ENCODE data around the gene ACTG1.
A peak's percentile ranks its signal among the peaks of the same experiment; 100 is the strongest.

DNA sequence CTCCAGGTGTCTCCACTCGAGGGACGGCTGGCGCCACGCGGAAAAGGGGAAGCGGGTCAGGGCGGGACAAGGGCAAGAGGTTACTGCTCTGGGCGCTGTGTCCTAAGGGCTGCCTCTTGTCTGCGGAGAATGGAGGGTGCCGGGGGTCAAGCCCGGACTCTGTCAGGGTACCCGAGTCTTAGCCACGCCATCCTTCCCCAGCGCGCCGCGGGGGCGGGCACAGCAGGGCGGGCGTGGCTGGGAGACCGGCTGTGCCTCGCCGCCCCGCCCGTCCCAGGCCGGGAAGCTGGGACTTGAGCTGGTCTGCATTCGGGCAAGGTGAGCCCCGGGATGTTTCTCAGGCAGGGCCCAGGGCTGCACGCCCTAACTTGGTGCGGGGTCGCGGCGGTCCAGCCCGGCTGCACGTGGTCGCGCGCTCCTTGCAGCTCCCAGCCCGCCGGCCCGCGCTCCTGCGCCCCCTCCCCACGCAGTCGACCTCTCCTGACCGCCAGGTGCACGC is 6.2 kb upstream of the ACTG1 start:
- TF ChIP-seq CTCF (conservative IDR thresholded peaks at IDR 0.05; ENCODE audit: low read depth, low read length) (no peak), RCOR1 (IDR thresholded peaks at IDR 0.05; ENCODE audit: insufficient replicate concordance, low read length) (no peak), POLR2A (IDR thresholded peaks at IDR 0.05; ENCODE audit: low read depth, low read length) (no peak), CHD1 (IDR thresholded peaks at IDR 0.05; ENCODE audit: low read depth, low read length) (no peak), MAZ (IDR thresholded peaks at IDR 0.05; ENCODE audit: borderline replicate concordance, low read depth, low read length) (peak; percentile 16; the same call in 1 of the 2 replicates), SMC3 (IDR thresholded peaks at IDR 0.05; ENCODE audit: low read depth, low read length) (no peak), RFX5 (IDR thresholded peaks at IDR 0.05; ENCODE audit: low read depth, low read length) (no peak), CEBPB (IDR thresholded peaks at IDR 0.05; ENCODE audit: low read depth, low read length) (no peak), USF2 (IDR thresholded peaks at IDR 0.05; ENCODE audit: low read depth, low read length) (no peak), BHLHE40 (IDR thresholded peaks at IDR 0.05; ENCODE audit: low read depth, low read length) (no peak)
